HepG2 (cell line): ENCODE measurements around the gene PDYN. TPM values are rescaled to one million over a fixed set of nuclear protein-coding genes. Genes with fewer than 3 reads are reported as not detected.
A peak's percentile ranks its signal among the peaks of the same experiment; 100 is the strongest.

Experiments used
- ATAC-seq: fragments of 200-7000 bp; cut with Tn5 transposase; 3 replicates; pipeline ENCODE4 v1.9.1; 2020; ENCODE audit warnings: mild to moderate bottlenecking, moderate library complexity
- BruUV-seq: library from RNA; stranded (reverse); fragments of 400-500 nt; replicated peaks from 2 replicates; lab custom pipeline; 2021; lab: Mats Ljungman, UMichigan
- CTCF ChIA-PET: fragments of 300-600 bp; formaldehyde crosslinking; extraction: SDS; loops from one replicate; lab custom pipeline; 2021; ENCODE audit warnings: low total read pairs, inconsistent platforms, low intra/inter-chr PET ratio; lab: Yijun Ruan, JAX
- POLR2A ChIA-PET: fragments of 350-600 bp; sonication (Branson Sonifier 250); formaldehyde crosslinking; loops from one replicate; lab custom pipeline; 2020; ENCODE audit warnings: antibody characterized with exemption, inconsistent platforms; lab: Yijun Ruan, JAX
- DNase-seq: peaks from one replicate; pipeline ENCODE4 v3.0.0-alpha.2; 2015; ENCODE audit warnings: low spot score
- FAIRE-seq: peaks from 3 replicates; lab custom pipeline; 2011; peaks lifted over from hg19 to GRCh38; lab: Jason Lieb, UNC
- H2AFZ ChIP-seq: one replicate; pipeline ENCODE4 v1.6.1; 2011; ENCODE audit warnings: low read length, inconsistent platforms
- H3K27ac ChIP-seq: fragments of 300-600 bp; 3 replicates; pipeline ENCODE4 v1.8.0; 2011; ENCODE audit warnings: mixed run types, mild to moderate bottlenecking, mixed read lengths, low read length, inconsistent platforms; ENCODE audit not compliant: insufficient read depth; ENCODE audit errors: extremely low read length
- H3K27me3 ChIP-seq, 2 experiments: fragments of 200-600 bp in 1 of 2; 2 replicates in 1 of 2; 3 replicates in 1 of 2; pipeline versions ENCODE4 v1.6.0 to v1.8.0; 2011; ENCODE audit warnings: low read length in 2 of 2, mild to moderate bottlenecking in 2 of 2, moderate library complexity in 2 of 2, inconsistent platforms in 1 of 2; ENCODE audit not compliant: insufficient read depth in 2 of 2, control insufficient read depth in 1 of 2
- H3K36me3 ChIP-seq, 2 experiments: fragments of 200-600 bp in 1 of 2; replicated peaks in 1 of 2; 2 replicates in 1 of 2; 3 replicates in 1 of 2; pipeline versions ENCODE4 v1.5.1 to v1.8.0; 2011; ENCODE audit warnings: low read length in 2 of 2, inconsistent platforms in 1 of 2; ENCODE audit not compliant: insufficient read depth in 2 of 2, control insufficient read depth in 1 of 2
- H3K4me1 ChIP-seq: 2 replicates; pipeline ENCODE4 v1.5.1; 2012; ENCODE audit warnings: low read length, inconsistent platforms; ENCODE audit not compliant: insufficient read depth
- H3K4me2 ChIP-seq: 2 replicates; pipeline ENCODE4 v1.6.0; 2011; ENCODE audit warnings: low read depth, low read length, inconsistent platforms
- H3K4me3 ChIP-seq, 3 experiments: fragments of 200-600 bp in 1 of 3; sonication (generic), shearing (Covaris generic) in 1 of 3; replicated peaks in 1 of 3; 2 replicates each; pipeline ENCODE4 v1.5.1; 2011 to 2016; ENCODE audit warnings: low read length in 3 of 3, inconsistent platforms in 2 of 3, low read depth in 2 of 3, mild to moderate bottlenecking in 2 of 3, control low read depth in 1 of 3, mixed read lengths in 1 of 3; ENCODE audit not compliant: insufficient read depth in 1 of 3
- H3K79me2 ChIP-seq: one replicate; pipeline ENCODE4 v1.6.1; 2011; ENCODE audit warnings: low read length, inconsistent platforms; ENCODE audit not compliant: insufficient read depth
- H3K9ac ChIP-seq: 2 replicates; pipeline ENCODE4 v1.6.0; 2011; ENCODE audit warnings: mild to moderate bottlenecking, low read depth, low read length, inconsistent platforms; ENCODE audit not compliant: insufficient read depth
- H3K9me3 ChIP-seq: 2 replicates; pipeline ENCODE4 v1.5.1; 2012; ENCODE audit warnings: mild to moderate bottlenecking, low read length
- H4K20me1 ChIP-seq: 2 replicates; pipeline ENCODE4 v1.6.0; 2011; ENCODE audit warnings: inconsistent platforms, mild to moderate bottlenecking, low read length, moderate library complexity; ENCODE audit not compliant: insufficient read depth
- BORCS8-MEF2B ChIP-seq: sonication (generic); formaldehyde crosslinking; IDR thresholded peaks from 2 replicates; pipeline ENCODE4 v1.8.0; 2022; ENCODE audit warnings: mild to moderate bottlenecking, missing genetic modification reagents
- ESRRA ChIP-seq: sonication (generic); formaldehyde crosslinking; IDR thresholded peaks from 2 replicates; pipeline ENCODE4 v1.5.1; 2020; ENCODE audit warnings: mild to moderate bottlenecking, low read depth, missing genetic modification reagents
- MBD4 ChIP-seq: IDR thresholded peaks from 2 replicates; pipeline ENCODE4 v1.6.1; 2012; ENCODE audit warnings: low read length, inconsistent platforms, borderline replicate concordance
- TAF15 ChIP-seq: fragments of 200-400 bp; formaldehyde crosslinking; IDR thresholded peaks from one replicate; pipeline ENCODE4 v1.6.1; 2018; ENCODE audit warnings: mild to moderate bottlenecking, low read depth, low read length; ENCODE audit not compliant: poor library complexity, severe bottlenecking
- TEAD3 ChIP-seq: optimal IDR thresholded peaks from 2 replicates; pipeline ENCODE3; 2016; ENCODE audit warnings: borderline replicate concordance
- ZNF260 ChIP-seq: sonication (generic); formaldehyde crosslinking; IDR thresholded peaks from 2 replicates; pipeline ENCODE4 v1.4.0; 2020; ENCODE audit warnings: missing genetic modification reagents, low read depth, mild to moderate bottlenecking, borderline replicate concordance
- ZNF546 ChIP-seq: sonication (generic); formaldehyde crosslinking; conservative IDR thresholded peaks from 2 replicates; pipeline ENCODE4 v1.8.1; 2023; ENCODE audit warnings: mild to moderate bottlenecking, missing genetic modification reagents
- WGBS: methylation state at CpG from one replicate; pipeline ENCODE4 v1.1.6; 2017; ENCODE audit warnings: low lambda C conversion rate; 5-methylcytosine and 5-hydroxymethylcytosine counted together
- in situ Hi-C: cut with HindIII; loops from 2 replicates; pipeline ENCODE4 v1.10.0; 2017; ENCODE audit warnings: low pct_unique_long_range_greater_than_20kb; ENCODE audit not compliant: extremely low pct_ligation_motif_present
- intact Hi-C: fragments of 100-400 bp; cut with micrococcal nuclease; formaldehyde crosslinking; loops from one replicate; pipeline ENCODE4 v1.10.0; 2022; ENCODE audit not compliant: unreplicated experiment
- polyA plus RNA-seq, 8 experiments: library from polyadenylated mRNA; depleted of rRNA in 3 of 8; stranded (reverse) in 7 of 8; unstranded in 1 of 8; fragments of >200 nt; fragmentation: Illumina TruSeq in 4 of 8; extraction: Trizol in 4 of 8; gene quantifications; 2 replicates each; pipeline versions ENCODE4 v1.2.1 to v1.2.3, GENCODE V29; 2011 to 2016; ENCODE audit warnings: low read depth in 4 of 8, missing spikeins in 1 of 8, mixed read lengths in 1 of 8; ENCODE audit not compliant: insufficient read depth in 1 of 8
- total RNA-seq, 5 experiments: library from RNA; depleted of rRNA; stranded (reverse); fragments of >200 nt; fragmentation: Illumina TruSeq; extraction: Trizol; gene quantifications; 2 replicates each; pipeline ENCODE4 v1.2.3, GENCODE V29; 2016; ENCODE audit warnings: low read depth in 1 of 5
- TF ChIP-seq, protein P1 (sequence below): sonication (generic); formaldehyde crosslinking; IDR thresholded peaks from 2 replicates; pipeline ENCODE4 v1.4.0; 2020; ENCODE audit warnings: missing genetic modification reagents
- TF ChIP-seq, protein P2 (sequence below): sonication (generic); formaldehyde crosslinking; IDR thresholded peaks from 2 replicates; pipeline ENCODE4 v1.4.0; 2020; ENCODE audit warnings: mild to moderate bottlenecking, missing genetic modification reagents
- TF ChIP-seq, protein P3 (sequence below): sonication (generic); formaldehyde crosslinking; IDR thresholded peaks from 2 replicates; pipeline ENCODE4 v1.5.0; 2020; ENCODE audit warnings: missing genetic modification reagents
- TF ChIP-seq, protein P4 (sequence below): sonication (generic); formaldehyde crosslinking; IDR thresholded peaks from 2 replicates; pipeline ENCODE4 v1.4.0; 2020; ENCODE audit warnings: missing genetic modification reagents
- TF ChIP-seq, protein P5 (sequence below): sonication (generic); formaldehyde crosslinking; IDR thresholded peaks from 2 replicates; pipeline ENCODE4 v1.5.1; 2020; ENCODE audit warnings: mild to moderate bottlenecking, missing genetic modification reagents, moderate library complexity

Gene PDYN
- total and polyA plus RNA-seq, 2 of the 13 experiments (the other 11 are each of a cell fraction or from before 2014, with no cell fraction given): not detected

DNA sequence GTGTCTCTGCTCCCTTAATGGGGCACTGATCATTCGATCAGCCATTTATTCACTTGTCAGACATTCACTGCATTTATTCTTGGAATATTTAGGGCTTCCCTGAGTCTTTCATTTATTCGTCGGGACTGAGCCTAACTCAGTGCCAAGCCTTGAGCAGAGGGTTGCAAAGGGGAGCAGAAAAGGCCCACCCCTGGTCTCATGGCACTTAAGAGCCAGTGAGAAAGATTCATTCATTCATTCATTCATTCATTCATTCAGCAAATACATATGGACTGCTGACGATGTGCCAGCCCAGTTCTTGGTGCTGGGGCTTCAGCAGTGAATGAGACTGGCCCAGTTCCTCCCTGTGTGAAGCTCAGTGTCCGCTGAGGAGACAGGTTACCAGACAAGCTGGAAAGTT is 62.0 kb downstream of the PDYN start:
- Histone ChIP-seq H3K9ac (no peak overlapping the region), H4K20me1 (no peaks in the 10 kb centered on the region), H3K27me3 (no peaks in the 10 kb centered on the region), H3K9me3 (no peaks in the 10 kb centered on the region), H3K4me1 (peaks cover 10% of the 10 kb centered on the region; the same call in 1 of the 2 replicates), H3K4me3 (no peak overlapping the region), H3K4me2 (no peak overlapping the region), H2AFZ (no peak overlapping the region), H3K36me3 (no peaks in the 10 kb centered on the region; a peak in 1 of 5 replicates), H3K27ac (no peak overlapping the region), H3K79me2 (no peaks in the 10 kb centered on the region)
- DNase-seq: no peak
- CTCF ChIA-PET: no interaction called here
- POLR2A ChIA-PET: no interaction called here
- ATAC-seq: no peak
- BruUV-seq: no TSS peak
- intact Hi-C loops (no loop called here), in situ Hi-C loops (no loop called here)
- whole genome bisulfite sequencing: 80% methylated on average over 5 of the region's 5 CpGs
- TF ChIP-seq, protein P1, sequence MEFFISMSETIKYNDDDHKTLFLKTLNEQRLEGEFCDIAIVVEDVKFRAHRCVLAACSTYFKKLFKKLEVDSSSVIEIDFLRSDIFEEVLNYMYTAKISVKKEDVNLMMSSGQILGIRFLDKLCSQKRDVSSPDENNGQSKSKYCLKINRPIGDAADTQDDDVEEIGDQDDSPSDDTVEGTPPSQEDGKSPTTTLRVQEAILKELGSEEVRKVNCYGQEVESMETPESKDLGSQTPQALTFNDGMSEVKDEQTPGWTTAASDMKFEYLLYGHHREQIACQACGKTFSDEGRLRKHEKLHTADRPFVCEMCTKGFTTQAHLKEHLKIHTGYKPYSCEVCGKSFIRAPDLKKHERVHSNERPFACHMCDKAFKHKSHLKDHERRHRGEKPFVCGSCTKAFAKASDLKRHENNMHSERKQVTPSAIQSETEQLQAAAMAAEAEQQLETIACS (CRISPR knock-in tag): no peak
- TF ChIP-seq, protein P2, sequence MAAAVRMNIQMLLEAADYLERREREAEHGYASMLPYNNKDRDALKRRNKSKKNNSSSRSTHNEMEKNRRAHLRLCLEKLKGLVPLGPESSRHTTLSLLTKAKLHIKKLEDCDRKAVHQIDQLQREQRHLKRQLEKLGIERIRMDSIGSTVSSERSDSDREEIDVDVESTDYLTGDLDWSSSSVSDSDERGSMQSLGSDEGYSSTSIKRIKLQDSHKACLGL: no peak
- TF ChIP-seq MBD4: no peak
- TF ChIP-seq TEAD3 (CRISPR knock-in tag): no peak
- no peak for TF ChIP-seq TAF15
- no peak for TF ChIP-seq ESRRA (CRISPR knock-in tag)
- no peak for FAIRE-seq

DNA sequence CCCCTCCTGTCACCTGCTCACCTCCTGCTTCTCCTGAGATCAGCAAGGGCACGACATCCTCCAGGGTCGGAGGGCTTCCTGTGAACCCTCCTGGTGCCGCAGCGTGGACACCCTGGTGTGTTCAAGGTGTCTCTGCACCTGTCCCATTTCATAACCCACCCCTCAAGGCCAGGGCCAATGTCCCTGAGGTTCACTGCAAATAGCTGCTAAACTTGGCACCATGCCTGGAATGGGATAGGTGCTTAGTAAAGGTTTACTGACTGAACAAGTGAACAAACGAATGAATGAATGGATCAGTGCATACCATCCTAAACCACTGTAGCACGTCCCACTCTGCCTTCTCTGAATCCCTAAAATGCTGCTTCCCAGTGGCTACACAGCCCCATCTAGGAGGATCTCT is 63.7 kb downstream of the PDYN start:
- no peaks in the 10 kb centered on the region for H4K20me1 ChIP-seq
- ChIA-PET POLR2A (no interaction called here), CTCF (no interaction called here)
- H3K4me2 ChIP-seq: no peak overlapping the region
- H3K9me3 ChIP-seq: no peaks in the 10 kb centered on the region
- no peak for FAIRE-seq
- no peak overlapping the region for H3K4me3 ChIP-seq
- no peaks in the 10 kb centered on the region for H3K79me2 ChIP-seq
- H3K9ac ChIP-seq: no peak overlapping the region
- WGBS: 64% methylated on average over 6 of the region's 6 CpGs
- no TSS peak for BruUV-seq
- peak; percentile 61 for DNase-seq
- intact Hi-C loops (no loop called here), in situ Hi-C loops (no loop called here)
- H3K36me3 ChIP-seq: no peaks in the 10 kb centered on the region
- H3K27me3 ChIP-seq: no peaks in the 10 kb centered on the region
- peaks cover 10% of the 10 kb centered on the region; the same call in 1 of the 2 replicates for H3K4me1 ChIP-seq
- no peak overlapping the region for H2AFZ ChIP-seq
- H3K27ac ChIP-seq: no peak overlapping the region
- peak; percentile 16; the same call in 1 of the 3 replicates for ATAC-seq
- TF ChIP-seq, protein P3, sequence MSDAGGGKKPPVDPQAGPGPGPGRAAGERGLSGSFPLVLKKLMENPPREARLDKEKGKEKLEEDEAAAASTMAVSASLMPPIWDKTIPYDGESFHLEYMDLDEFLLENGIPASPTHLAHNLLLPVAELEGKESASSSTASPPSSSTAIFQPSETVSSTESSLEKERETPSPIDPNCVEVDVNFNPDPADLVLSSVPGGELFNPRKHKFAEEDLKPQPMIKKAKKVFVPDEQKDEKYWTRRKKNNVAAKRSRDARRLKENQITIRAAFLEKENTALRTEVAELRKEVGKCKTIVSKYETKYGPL (CRISPR knock-in tag): no peak
- no peak for TF ChIP-seq BORCS8-MEF2B
- TF ChIP-seq, protein P4, sequence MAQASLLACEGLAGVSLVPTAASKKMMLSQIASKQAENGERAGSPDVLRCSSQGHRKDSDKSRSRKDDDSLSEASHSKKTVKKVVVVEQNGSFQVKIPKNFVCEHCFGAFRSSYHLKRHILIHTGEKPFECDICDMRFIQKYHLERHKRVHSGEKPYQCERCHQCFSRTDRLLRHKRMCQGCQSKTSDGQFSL (CRISPR knock-in tag): no peak
- no peak for TF ChIP-seq ZNF260
- TF ChIP-seq, protein P5, sequence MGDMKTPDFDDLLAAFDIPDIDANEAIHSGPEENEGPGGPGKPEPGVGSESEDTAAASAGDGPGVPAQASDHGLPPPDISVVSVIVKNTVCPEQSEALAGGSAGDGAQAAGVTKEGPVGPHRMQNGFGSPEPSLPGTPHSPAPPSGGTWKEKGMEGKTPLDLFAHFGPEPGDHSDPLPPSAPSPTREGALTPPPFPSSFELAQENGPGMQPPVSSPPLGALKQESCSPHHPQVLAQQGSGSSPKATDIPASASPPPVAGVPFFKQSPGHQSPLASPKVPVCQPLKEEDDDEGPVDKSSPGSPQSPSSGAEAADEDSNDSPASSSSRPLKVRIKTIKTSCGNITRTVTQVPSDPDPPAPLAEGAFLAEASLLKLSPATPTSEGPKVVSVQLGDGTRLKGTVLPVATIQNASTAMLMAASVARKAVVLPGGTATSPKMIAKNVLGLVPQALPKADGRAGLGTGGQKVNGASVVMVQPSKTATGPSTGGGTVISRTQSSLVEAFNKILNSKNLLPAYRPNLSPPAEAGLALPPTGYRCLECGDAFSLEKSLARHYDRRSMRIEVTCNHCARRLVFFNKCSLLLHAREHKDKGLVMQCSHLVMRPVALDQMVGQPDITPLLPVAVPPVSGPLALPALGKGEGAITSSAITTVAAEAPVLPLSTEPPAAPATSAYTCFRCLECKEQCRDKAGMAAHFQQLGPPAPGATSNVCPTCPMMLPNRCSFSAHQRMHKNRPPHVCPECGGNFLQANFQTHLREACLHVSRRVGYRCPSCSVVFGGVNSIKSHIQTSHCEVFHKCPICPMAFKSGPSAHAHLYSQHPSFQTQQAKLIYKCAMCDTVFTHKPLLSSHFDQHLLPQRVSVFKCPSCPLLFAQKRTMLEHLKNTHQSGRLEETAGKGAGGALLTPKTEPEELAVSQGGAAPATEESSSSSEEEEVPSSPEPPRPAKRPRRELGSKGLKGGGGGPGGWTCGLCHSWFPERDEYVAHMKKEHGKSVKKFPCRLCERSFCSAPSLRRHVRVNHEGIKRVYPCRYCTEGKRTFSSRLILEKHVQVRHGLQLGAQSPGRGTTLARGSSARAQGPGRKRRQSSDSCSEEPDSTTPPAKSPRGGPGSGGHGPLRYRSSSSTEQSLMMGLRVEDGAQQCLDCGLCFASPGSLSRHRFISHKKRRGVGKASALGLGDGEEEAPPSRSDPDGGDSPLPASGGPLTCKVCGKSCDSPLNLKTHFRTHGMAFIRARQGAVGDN (CRISPR knock-in tag): 0 out of 2 replicates have a peak, but pooled peaks have one; percentile 16
- TF ChIP-seq ZNF546: no peak
